HG02763 (cell line): ENCODE measurements around the gene MED23.

Experiments used
- ATAC-seq: cut with Tn5 transposase; IDR thresholded peaks from one replicate; pipeline ENCODE4 v1.9.1; 2021; ENCODE audit warnings: mild to moderate bottlenecking, moderate library complexity; ENCODE audit not compliant: unreplicated experiment

MED23 gene

GRCh38 chr6:131627724-131628682 lies at the start of gene MED23:
TSS of gene MED23 (minus strand) at chr6:131628242. CDS start at chr6:131628049, 193 bp downstream.
- peak; percentile 98 for ATAC-seq

GRCh38 chr6:131673184-131673583 lies 45.1 kb upstream of the MED23 start:
- no peak for ATAC-seq

GRCh38 chr6:131669891-131670290 lies 41.8 kb upstream of the MED23 start:
- no peak for ATAC-seq

GRCh38 chr6:131663578-131664165 lies 35.6 kb upstream of the MED23 start:
- no peak for ATAC-seq

- ATAC-seq, result no peak
Observed at GRCh38 chr6:131660195-131660594, 32.2 kb upstream of the MED23 start.

GRCh38 chr6:131658287-131658686 lies 30.2 kb upstream of the MED23 start:
- no peak for ATAC-seq

- no peak for ATAC-seq
Observed at GRCh38 chr6:131657630-131658111, 29.6 kb upstream of the MED23 start.

- no peak for ATAC-seq
Observed at GRCh38 chr6:131657222-131657621, 29.2 kb upstream of the MED23 start.

- ATAC-seq, result no peak
Observed at GRCh38 chr6:131656667-131657066, 28.6 kb upstream of the MED23 start.

- no peak for ATAC-seq
Observed at GRCh38 chr6:131655951-131656350, 27.9 kb upstream of the MED23 start.

- no peak for ATAC-seq
Observed at GRCh38 chr6:131655387-131655786, 27.3 kb upstream of the MED23 start.

- no peak for ATAC-seq
Observed at GRCh38 chr6:131654326-131654725, 26.3 kb upstream of the MED23 start.

- no peak for ATAC-seq
Observed at GRCh38 chr6:131652472-131652871, 24.4 kb upstream of the MED23 start.

- ATAC-seq, result no peak
Observed at GRCh38 chr6:131651782-131652181, 23.7 kb upstream of the MED23 start.

- ATAC-seq, result no peak
Observed at GRCh38 chr6:131646249-131646670, 18.2 kb upstream of the MED23 start.

- ATAC-seq, result no peak
Observed at GRCh38 chr6:131645846-131646245, 17.8 kb upstream of the MED23 start.

- no peak for ATAC-seq
Observed at GRCh38 chr6:131644921-131645320, 16.9 kb upstream of the MED23 start.

- no peak for ATAC-seq
Observed at GRCh38 chr6:131643855-131644460, 15.9 kb upstream of the MED23 start.

GRCh38 chr6:131642987-131643611 lies 15.1 kb upstream of the MED23 start:
- no peak for ATAC-seq

GRCh38 chr6:131642565-131642964 lies 14.5 kb upstream of the MED23 start:
- ATAC-seq, result no peak

GRCh38 chr6:131641554-131641953 lies 13.5 kb upstream of the MED23 start:
- no peak for ATAC-seq
